Left hindlimb (tissue), 1 donor: ENCODE measurements around the gene SMARCC1.

Experiments
- DNase-seq: peaks from one replicate; pipeline ENCODE4 v3.0.0-alpha.2; 2018

The SMARCC1 gene

GRCh38 chr3:47536221-47536891 is 245.3 kb downstream of the SMARCC1 start:
- no peak for DNase-seq
